Tibial artery (tissue), 4 donors: ENCODE results near the gene SFXN2.

Source experiments
- DNase-seq, 2 donors: peaks; one replicate each; pipeline ENCODE4 v3.0.0-alpha.2; 2019
- H3K27ac ChIP-seq, 2 donors: fragments of 200-600 bp; sonication (generic) in 1 of 2; 1 replicate in 1 of 2; 2 replicates in 1 of 2; pipeline ENCODE4 v1.5.1; 2018 to 2019; ENCODE audit warnings: mild to moderate bottlenecking in 1 of 2
- H3K27me3 ChIP-seq, 2 donors: fragments of 200-600 bp; sonication (generic) in 1 of 2; one replicate each; pipeline versions ENCODE4 v1.5.1 to v1.6.0; 2016 to 2019
- H3K36me3 ChIP-seq, 3 donors: fragments of 200-600 bp; sonication (generic) in 2 of 3; one replicate each; pipeline ENCODE4 v1.5.1; 2016 to 2019; ENCODE audit warnings: mild to moderate bottlenecking in 2 of 3
- H3K4me1 ChIP-seq, 4 donors: fragments of 200-600 bp; sonication (generic) in 2 of 4; 1 replicate in 3 of 4; 2 replicates in 1 of 4; pipeline ENCODE4 v1.5.1; 2016 to 2019
- H3K4me3 ChIP-seq, 2 donors: fragments of 200-600 bp; sonication (generic) in 1 of 2; 1 replicate in 1 of 2; 2 replicates in 1 of 2; pipeline ENCODE4 v1.5.1; 2018 to 2019; ENCODE audit warnings: mild to moderate bottlenecking in 2 of 2
- H3K9me3 ChIP-seq, 3 donors: fragments of 200-600 bp; sonication (generic) in 1 of 3; one replicate each; pipeline ENCODE4 v1.5.1; 2016 to 2019
- CTCF ChIP-seq, 2 experiments: fragments of 200-600 bp in 1 of 2; fragments of 450-650 bp in 1 of 2; IDR thresholded peaks; one replicate each; pipeline ENCODE4 v1.5.1; 2017 to 2019; ENCODE audit warnings: antibody characterized with exemption in 2 of 2, mild to moderate bottlenecking in 1 of 2, moderate library complexity in 1 of 2
- intact Hi-C: fragments of 100-400 bp; cut with DNase I; formaldehyde crosslinking; loops from one replicate; pipeline ENCODE4 v1.15.0; 2023; ENCODE audit warnings: low total_unique reads

SFXN2 gene

GRCh38 chr10:102769375-102770107, 55.1 kb downstream of the SFXN2 start:
- Histone ChIP-seq H3K9me3 (no peaks in the 10 kb centered on the region), H3K4me3 (no peak overlapping the region), H3K27me3 (no peaks in the 10 kb centered on the region), H3K36me3 (no peaks in the 10 kb centered on the region), H3K4me1 (peaks cover 5 to 94% (median 59%) of the 10 kb centered on the region in 4 donors), H3K27ac (peak overlapping the region in 1 of 2 donors; percentile 44)
- DNase-seq = no peak
- intact Hi-C loops = no loop called here
- no peak for TF ChIP-seq CTCF (IDR thresholded peaks at IDR 0.05)

GRCh38 chr10:102770108-102770482, 55.7 kb downstream of the SFXN2 start:
- H3K27me3 ChIP-seq = no peaks in the 10 kb centered on the region
- no peak overlapping the region for H3K4me3 ChIP-seq
- H3K9me3 ChIP-seq = no peaks in the 10 kb centered on the region
- TF ChIP-seq CTCF (IDR thresholded peaks at IDR 0.05) = no peak
- H3K27ac ChIP-seq = peak overlapping the region; percentile 20 to 44
- H3K36me3 ChIP-seq = no peaks in the 10 kb centered on the region
- H3K4me1 ChIP-seq = peaks cover 5 to 92% (median 57%) of the 10 kb centered on the region in 4 donors
- no peak for DNase-seq
- intact Hi-C loops = no loop called here

- Histone ChIP-seq H3K36me3 (no peaks in the 10 kb centered on the region), H3K4me1 (peaks cover 5 to 91% (median 57%) of the 10 kb centered on the region in 4 donors), H3K27ac (peak overlapping the region; percentile 20 to 44), H3K4me3 (no peak overlapping the region), H3K27me3 (no peaks in the 10 kb centered on the region), H3K9me3 (no peaks in the 10 kb centered on the region)
- DNase-seq = no peak
- TF ChIP-seq CTCF (IDR thresholded peaks at IDR 0.05) = no peak
- intact Hi-C loops = no loop called here
Measured at GRCh38 chr10:102770792-102771191, 56.4 kb downstream of the SFXN2 start.

- Histone ChIP-seq H3K27ac (peak overlapping the region; percentile 83 to 95), H3K4me1 (peaks cover 5 to 94% (median 67%) of the 10 kb centered on the region in 4 donors), H3K36me3 (no peaks in the 10 kb centered on the region), H3K4me3 (no peak overlapping the region), H3K27me3 (no peaks in the 10 kb centered on the region), H3K9me3 (no peaks in the 10 kb centered on the region)
- no peak for DNase-seq
- intact Hi-C loops = no loop called here
- no peak for TF ChIP-seq CTCF (IDR thresholded peaks at IDR 0.05)
Measured at GRCh38 chr10:102773320-102773719, 58.9 kb downstream of the SFXN2 start.

- DNase-seq = peak; percentile 57 to 77
- intact Hi-C loops = loop anchor here (2.0 kb wide), 1 partner anchor 41 kb away; no protein-coding TSS in a partner anchor
- no peaks in the 10 kb centered on the region for H3K9me3 ChIP-seq
- H3K36me3 ChIP-seq = no peaks in the 10 kb centered on the region
- H3K4me1 ChIP-seq = peaks cover 5 to 98% (median 72%) of the 10 kb centered on the region in 4 donors
- H3K4me3 ChIP-seq = no peak overlapping the region
- H3K27me3 ChIP-seq = no peaks in the 10 kb centered on the region
- peak overlapping the region; percentile 83 to 95 for H3K27ac ChIP-seq
- TF ChIP-seq CTCF (IDR thresholded peaks at IDR 0.05) = no peak
Measured at GRCh38 chr10:102773986-102774385, 59.5 kb downstream of the SFXN2 start.
